Superior temporal gyrus (tissue), 1 donor: ENCODE data around the gene POU2F1.

Source experiments
- DNase-seq: peaks from one replicate; pipeline ENCODE4 v3.0.0-alpha.2; 2016; ENCODE audit errors: extremely low spot score

Gene POU2F1

DNA sequence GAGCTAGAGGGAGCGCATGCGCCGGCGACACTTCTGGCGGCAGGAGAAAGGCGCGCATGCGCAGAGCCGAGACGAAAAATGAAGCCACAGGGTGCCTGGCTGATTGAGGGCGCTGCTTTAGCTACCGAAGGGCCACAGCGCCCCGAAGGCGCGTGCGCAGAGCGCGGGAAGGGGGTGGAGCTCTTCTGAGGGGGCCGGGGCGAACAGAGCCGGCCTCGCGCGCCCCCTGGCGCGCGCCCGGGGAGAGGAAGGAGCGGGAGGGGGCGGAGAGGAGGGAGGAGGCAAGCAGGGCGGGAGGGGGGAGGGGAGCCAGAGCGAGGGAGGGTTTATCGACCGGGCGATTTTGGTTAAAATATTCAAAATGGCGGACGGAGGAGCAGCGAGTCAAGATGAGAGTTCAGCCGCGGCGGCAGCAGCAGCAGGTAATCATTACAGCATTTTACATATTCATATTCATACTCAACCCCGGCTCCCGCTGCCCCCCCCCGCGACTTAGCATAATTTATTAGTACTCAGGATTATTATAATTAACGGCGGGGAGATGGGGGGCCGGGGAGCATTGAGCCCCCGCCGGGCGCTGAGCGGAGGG, at the start of gene POU2F1:
Gene POU2F1, plus strand, starts transcription at position 350 of the 589 bp plus-strand sequence. Its CDS starts 12 bp downstream, at position 362.
- DNase-seq, result peak; percentile 99

GRCh38 chr1:167171286-167171929, 49.3 kb upstream of the POU2F1 start:
- no peak for DNase-seq

GRCh38 chr1:167173516-167174184, 47.0 kb upstream of the POU2F1 start:
- no peak for DNase-seq

- DNase-seq, result no peak
Observed at GRCh38 chr1:167175901-167176300, 44.8 kb upstream of the POU2F1 start.

DNA sequence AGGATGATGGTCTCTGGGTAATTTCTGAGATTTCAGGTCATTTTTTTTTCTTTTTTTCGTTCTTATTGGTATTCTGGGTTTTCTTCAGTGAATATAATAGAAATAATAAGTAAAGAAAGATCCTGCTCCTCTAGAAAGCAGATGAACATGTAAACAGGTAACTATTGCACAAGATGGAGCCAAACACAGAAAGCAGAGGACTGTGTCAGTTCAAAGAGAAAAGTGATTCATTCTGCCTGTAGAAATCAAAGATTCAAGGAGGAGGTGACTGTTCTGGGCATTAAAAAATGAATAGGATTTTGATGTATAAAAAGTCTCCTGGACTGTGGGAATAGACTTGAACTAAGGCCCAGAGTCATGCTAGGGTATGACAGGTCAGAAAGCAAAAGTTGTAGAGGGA, 41.9 kb upstream of the POU2F1 start:
- DNase-seq, result no peak

GRCh38 chr1:167182571-167183320, 37.9 kb upstream of the POU2F1 start:
- DNase-seq, result no peak

- DNase-seq, result no peak
Observed at GRCh38 chr1:167184081-167184480, 36.6 kb upstream of the POU2F1 start.

- no peak for DNase-seq
Observed at GRCh38 chr1:167185062-167185461, 35.6 kb upstream of the POU2F1 start.

- peak; percentile 51 for DNase-seq
Observed at GRCh38 chr1:167185974-167186657, 34.6 kb upstream of the POU2F1 start.

GRCh38 chr1:167186771-167187170, 33.9 kb upstream of the POU2F1 start:
- DNase-seq, result no peak

DNA sequence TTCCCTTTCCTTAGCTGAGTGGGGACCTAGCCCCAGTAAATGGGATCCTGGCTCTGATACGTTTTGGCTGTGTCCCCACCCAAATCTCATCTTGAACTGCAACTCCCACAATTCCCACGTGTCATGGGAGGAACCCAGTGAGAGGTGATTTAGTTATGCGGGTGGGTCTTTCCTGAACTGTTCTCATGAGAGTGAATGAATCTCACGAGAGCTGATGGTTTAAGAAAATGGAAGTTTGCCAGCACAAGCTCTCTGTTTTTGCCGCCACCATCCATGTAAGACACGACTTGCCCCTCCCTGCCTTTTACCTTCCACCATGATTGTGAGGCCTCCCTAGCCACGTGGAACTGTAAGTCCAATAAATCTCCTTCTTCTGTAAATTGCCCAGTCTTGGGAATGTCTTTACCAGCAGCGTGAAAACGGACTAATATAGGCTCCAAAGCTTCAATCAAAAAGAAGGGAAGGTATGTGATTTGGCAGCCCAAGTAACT, 29.9 kb upstream of the POU2F1 start:
- DNase-seq, result no peak

- DNase-seq, result no peak
Observed at GRCh38 chr1:167191958-167192357, 28.7 kb upstream of the POU2F1 start.

- DNase-seq, result no peak
Observed at GRCh38 chr1:167194182-167194581, 26.5 kb upstream of the POU2F1 start.

GRCh38 chr1:167196166-167196565, 24.5 kb upstream of the POU2F1 start:
- DNase-seq, result no peak

DNA sequence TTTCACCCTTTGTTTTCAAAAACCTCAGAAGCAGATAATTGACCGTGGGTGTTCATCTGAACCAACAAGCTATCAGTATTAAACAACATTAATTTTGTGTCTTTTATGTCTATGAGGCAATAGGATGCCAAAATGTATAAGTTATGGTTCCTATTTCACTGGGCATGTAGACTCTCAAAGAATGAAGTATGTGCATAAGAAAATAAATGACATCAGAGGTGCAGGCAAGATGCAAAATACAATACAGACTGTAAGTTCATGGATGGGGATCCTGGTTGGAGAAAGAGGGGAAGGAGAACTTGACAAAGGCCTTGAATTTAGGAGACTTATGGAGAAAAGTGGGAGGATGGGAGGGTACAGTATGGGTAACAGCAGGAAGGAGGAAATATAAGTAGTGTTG, 23.4 kb upstream of the POU2F1 start:
- no peak for DNase-seq

DNA sequence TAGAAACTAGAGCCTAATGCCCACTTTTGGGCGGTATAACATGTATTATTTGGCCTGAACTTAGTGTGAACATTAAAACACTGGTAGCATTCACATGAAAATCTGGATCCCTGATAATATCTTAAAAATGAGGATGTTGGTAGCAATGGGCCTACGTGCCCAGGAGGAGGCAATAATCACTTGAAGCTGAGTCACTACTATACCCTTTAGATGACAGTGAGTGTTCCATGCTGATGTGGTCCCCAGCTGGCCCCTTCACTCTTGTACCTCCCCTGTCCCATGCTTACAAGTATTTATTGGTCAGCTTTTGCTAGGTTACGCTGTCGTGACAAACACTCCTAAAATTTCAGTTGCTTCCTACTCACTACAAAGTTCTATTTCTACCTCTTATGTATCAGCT, 23.0 kb upstream of the POU2F1 start:
- no peak for DNase-seq

DNA sequence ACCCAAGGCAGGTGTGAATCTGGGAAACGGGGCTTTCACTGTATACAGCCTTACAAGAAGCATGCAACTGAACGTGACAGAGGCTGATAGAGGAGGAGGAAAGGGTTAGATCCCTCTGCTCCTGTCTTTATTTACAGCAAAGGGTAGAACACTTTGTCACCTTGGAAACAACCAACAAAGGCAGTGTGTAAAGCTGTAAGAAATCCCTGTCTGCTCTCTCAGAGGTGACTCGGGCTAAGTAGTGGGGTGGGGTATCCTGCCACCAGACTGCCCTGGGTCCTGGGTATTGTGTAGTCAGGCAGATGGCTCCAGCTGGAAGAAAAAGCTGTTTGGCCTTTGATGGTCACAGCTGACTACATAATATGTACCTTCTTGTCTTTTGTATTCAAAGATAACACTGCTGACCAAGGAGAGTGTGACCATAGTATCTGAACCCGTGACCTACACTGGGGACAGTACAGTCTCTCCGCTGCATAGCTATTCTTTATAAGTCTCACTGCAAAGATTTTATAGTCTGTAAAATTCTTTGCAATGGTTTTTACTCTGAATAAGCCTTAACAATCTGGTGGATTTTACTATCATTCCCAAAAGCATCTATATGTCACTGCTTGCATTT, 22.1 kb upstream of the POU2F1 start:
- no peak for DNase-seq

GRCh38 chr1:167199656-167200055, 21.0 kb upstream of the POU2F1 start:
- no peak for DNase-seq

DNA sequence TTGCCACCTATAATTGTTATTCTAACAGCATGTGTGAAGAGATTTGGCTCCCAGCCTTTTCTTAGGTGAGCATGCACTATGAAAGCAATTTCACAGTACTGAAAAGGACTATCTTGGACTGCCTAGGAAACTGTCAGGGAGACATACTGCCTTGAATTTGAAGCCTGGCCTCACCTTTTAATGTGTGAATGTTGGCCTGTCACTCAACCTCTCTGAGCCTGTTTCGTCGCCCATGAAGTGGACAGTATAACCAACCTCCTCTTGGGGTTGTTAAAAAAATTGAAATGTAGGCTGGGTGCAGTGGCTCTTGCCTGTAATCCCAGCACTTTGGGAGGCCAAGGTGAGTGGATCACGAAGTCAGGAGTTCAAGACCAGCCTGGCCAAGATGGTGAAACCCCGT, 20.4 kb upstream of the POU2F1 start:
- DNase-seq, result no peak

GRCh38 chr1:167200749-167201148, 19.9 kb upstream of the POU2F1 start:
- no peak for DNase-seq

DNA sequence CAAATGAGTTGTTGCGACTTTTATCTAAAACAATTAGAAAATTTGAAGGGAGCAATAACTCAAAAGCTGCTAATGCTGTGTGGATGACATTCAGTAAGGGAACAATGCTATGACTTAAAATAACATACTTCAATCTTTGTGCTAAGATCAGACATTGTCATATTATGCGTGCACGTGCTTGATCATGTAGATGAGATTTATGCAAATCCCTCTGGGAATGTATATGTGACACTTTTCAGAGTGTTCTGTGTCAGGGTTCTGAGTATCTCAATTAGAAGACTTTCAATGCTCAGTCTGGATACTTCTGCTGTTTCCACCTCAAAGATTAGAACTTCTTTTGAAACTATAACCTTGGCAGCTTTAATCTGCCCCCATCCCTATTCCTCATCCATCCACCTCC, 18.6 kb upstream of the POU2F1 start:
- no peak for DNase-seq
